ENCODE data around the gene THAP11. TPM values are rescaled to one million over a fixed set of nuclear protein-coding genes. Genes with fewer than 3 reads are reported as not detected.

The THAP11 gene
- total RNA-seq, 2 donors from 2014 or later, result 23.7 to 42.8 TPM

- 91 to 93% methylated on average over 11 to 12 of the region's 12 CpGs for WGBS, 2 donors
- Histone ChIP-seq H3K4me3 (no peak overlapping the region), H3K4me1 (no peaks in the 10 kb centered on the region), H3K27me3 (no peaks in the 10 kb centered on the region), H3K9me3 (no peaks in the 10 kb centered on the region), H3K27ac (no peak overlapping the region), H3K36me3 (replicated peaks in 1 of 2; ENCODE audit: insufficient read depth in 1 of 2, low read depth in 2 of 2) (peaks cover 0 to 17% of the 10 kb centered on the region in 2 donors)
- intact Hi-C loops (cut with DNase I), result no loop called here
- DNase-seq, result no peak
- no peak for ATAC-seq
- no peak for TF ChIP-seq POLR2A (IDR thresholded peaks at IDR 0.05)
- TF ChIP-seq CTCF (IDR thresholded peaks at IDR 0.05), result no peak
These were observed 43.4 kb downstream of the THAP11 start for GRCh38 chr16:67885545-67885944.

DNA sequence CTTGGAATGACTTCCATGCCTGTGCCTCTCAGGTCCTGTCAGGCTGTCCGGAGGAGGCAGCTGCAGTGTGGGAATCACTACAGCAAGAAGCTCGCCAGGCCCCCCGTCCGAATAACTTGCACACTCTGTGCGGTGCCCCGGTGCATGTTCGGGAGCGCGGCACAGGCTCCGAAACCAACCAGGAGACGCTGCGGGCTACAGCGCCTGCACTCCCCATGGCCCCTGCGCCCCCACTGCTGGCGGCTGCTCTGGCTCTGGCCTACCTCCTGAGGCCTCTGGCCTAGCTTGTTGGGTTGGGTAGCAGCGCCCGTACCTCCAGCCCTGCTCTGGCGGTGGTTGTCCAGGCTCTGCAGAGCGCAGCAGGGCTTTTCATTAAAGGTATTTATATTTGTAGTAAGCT is 43.9 kb downstream of the THAP11 start:
- Histone ChIP-seq H3K27ac (no peak overlapping the region), H3K9me3 (no peaks in the 10 kb centered on the region), H3K4me3 (no peak overlapping the region), H3K36me3 (replicated peaks in 1 of 2; ENCODE audit: insufficient read depth in 1 of 2, low read depth in 2 of 2) (peaks cover 0 to 13% of the 10 kb centered on the region in 2 donors), H3K27me3 (no peaks in the 10 kb centered on the region), H3K4me1 (no peaks in the 10 kb centered on the region)
- 92 to 93% methylated on average over 2 to 19 of the region's 19 CpGs for WGBS, 2 donors
- TF ChIP-seq CTCF (IDR thresholded peaks at IDR 0.05), result no peak
- no peak for TF ChIP-seq POLR2A (IDR thresholded peaks at IDR 0.05)
- ATAC-seq (no peak), DNase-seq (no peak)
- intact Hi-C loops (cut with DNase I), result no loop called here

DNA sequence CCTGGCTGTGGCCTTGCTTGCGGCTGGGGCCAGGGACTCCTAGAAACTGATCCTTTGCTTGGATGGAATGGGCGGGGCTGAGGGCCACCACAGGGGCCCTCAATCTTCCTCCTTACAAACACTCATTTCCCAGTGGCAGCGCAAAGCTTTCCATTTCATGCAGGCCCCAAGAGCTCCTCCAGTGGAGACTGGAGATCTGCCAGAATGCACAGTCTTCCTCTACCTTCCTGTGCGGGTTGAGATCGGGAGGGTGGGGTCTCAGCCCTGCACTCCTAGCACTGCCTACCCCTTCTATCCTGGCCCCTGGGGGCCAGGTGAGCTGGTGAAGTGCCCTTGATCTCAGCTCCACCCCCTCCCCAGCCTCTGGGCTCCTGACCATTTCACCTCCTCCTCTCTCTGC is 44.3 kb downstream of the THAP11 start:
- TF ChIP-seq CTCF (IDR thresholded peaks at IDR 0.05), result no peak
- TF ChIP-seq POLR2A (IDR thresholded peaks at IDR 0.05), result no peak
- Histone ChIP-seq H3K9me3 (no peaks in the 10 kb centered on the region), H3K27ac (no peak overlapping the region), H3K36me3 (replicated peaks in 1 of 2; ENCODE audit: insufficient read depth in 1 of 2, low read depth in 2 of 2) (peaks cover 0 to 9% of the 10 kb centered on the region in 2 donors), H3K4me3 (no peak overlapping the region), H3K4me1 (no peaks in the 10 kb centered on the region), H3K27me3 (no peaks in the 10 kb centered on the region)
- DNase-seq (no peak), ATAC-seq (no peak)
- intact Hi-C loops (cut with DNase I), result no loop called here
- WGBS, 2 donors, result 94 to 97% methylated on average over 5 of the region's 5 CpGs

- no peak for ATAC-seq
- no peaks in the 10 kb centered on the region for H3K9me3 ChIP-seq
- TF ChIP-seq POLR2A (IDR thresholded peaks at IDR 0.05) (no peak), CTCF (IDR thresholded peaks at IDR 0.05) (no peak)
- WGBS, 2 donors, result 80 to 81% methylated on average over 2 to 3 of the region's 3 CpGs
- no peak overlapping the region for H3K27ac ChIP-seq
- no peaks in the 10 kb centered on the region for H3K4me1 ChIP-seq
- intact Hi-C loops (cut with DNase I), result no loop called here
- H3K4me3 ChIP-seq, result no peak overlapping the region
- H3K27me3 ChIP-seq, result no peaks in the 10 kb centered on the region
- no peaks in the 10 kb centered on the region for H3K36me3 ChIP-seq (replicated peaks in 1 of 2; ENCODE audit: insufficient read depth in 1 of 2, low read depth in 2 of 2)
- DNase-seq, result no peak
These were observed 46.2 kb downstream of the THAP11 start for GRCh38 chr16:67888331-67888730.

- intact Hi-C loops (cut with DNase I), result no loop called here
- no peaks in the 10 kb centered on the region for H3K27me3 ChIP-seq
- DNase-seq, result no peak
- no peaks in the 10 kb centered on the region for H3K36me3 ChIP-seq (replicated peaks in 1 of 2; ENCODE audit: insufficient read depth in 1 of 2, low read depth in 2 of 2)
- H3K4me3 ChIP-seq, result no peak overlapping the region
- 53 to 58% methylated on average over 5 of the region's 5 CpGs for WGBS, 2 donors
- H3K27ac ChIP-seq, result peak overlapping the region in 3 of 4 donors; percentile 90 to 99 (median 97)
- H3K9me3 ChIP-seq, result no peaks in the 10 kb centered on the region
- H3K4me1 ChIP-seq, result peaks cover 26% of the 10 kb centered on the region
- TF ChIP-seq POLR2A (IDR thresholded peaks at IDR 0.05) (no peak), CTCF (IDR thresholded peaks at IDR 0.05) (no peak)
- no peak for ATAC-seq
These were observed 50.3 kb downstream of the THAP11 start for GRCh38 chr16:67892375-67892774.
